Osteoblast (primary cell): ENCODE measurements around the gene LMCD1. TPM values are rescaled to one million over a fixed set of nuclear protein-coding genes. Genes with fewer than 3 reads are reported as not detected.

Experiments used
- DNase-seq: peaks from one replicate; pipeline ENCODE4 v3.0.0; 2011; ENCODE audit warnings: low spot score, mixed read lengths; ENCODE audit not compliant: insufficient read length; ENCODE audit errors: missing footprints
- H2AFZ ChIP-seq: 2 replicates; pipeline ENCODE4 v1.6.0; 2011; ENCODE audit warnings: mild to moderate bottlenecking, low read length
- H3K27ac ChIP-seq: 2 replicates; pipeline ENCODE4 v1.5.1; 2011; ENCODE audit warnings: mild to moderate bottlenecking, low read depth, low read length, moderate library complexity
- H3K27me3 ChIP-seq: 2 replicates; pipeline ENCODE4 v1.6.0; 2012; ENCODE audit warnings: mild to moderate bottlenecking, control low read depth, inconsistent platforms, low read length, moderate library complexity; ENCODE audit not compliant: insufficient read depth
- H3K36me3 ChIP-seq: 2 replicates; pipeline ENCODE4 v1.5.1; 2011; ENCODE audit warnings: mild to moderate bottlenecking, low read length, control low read depth, moderate library complexity; ENCODE audit not compliant: insufficient read depth
- H3K4me1 ChIP-seq: 2 replicates; pipeline ENCODE4 v1.5.1; 2011; ENCODE audit warnings: mild to moderate bottlenecking, low read length, control low read depth, moderate library complexity; ENCODE audit not compliant: insufficient read depth
- H3K4me2 ChIP-seq: 2 replicates; pipeline ENCODE4 v1.6.0; 2011; ENCODE audit warnings: mild to moderate bottlenecking, low read length; ENCODE audit not compliant: insufficient read depth
- H3K4me3 ChIP-seq: fragments of 200-600 bp; sonication (generic); 3 replicates; pipeline ENCODE4 v1.5.1; 2012; ENCODE audit warnings: mild to moderate bottlenecking, low read length, inconsistent platforms; ENCODE audit not compliant: insufficient read depth
- H3K79me2 ChIP-seq: 2 replicates; pipeline ENCODE4 v1.6.0; 2012; ENCODE audit warnings: mild to moderate bottlenecking, low read length, control low read depth, inconsistent platforms; ENCODE audit not compliant: insufficient read depth
- H3K9me3 ChIP-seq: 2 replicates; pipeline ENCODE4 v1.5.1; 2011; ENCODE audit warnings: low read depth, low read length, control low read depth
- H4K20me1 ChIP-seq: 2 replicates; pipeline ENCODE4 v1.6.0; 2012; ENCODE audit warnings: mild to moderate bottlenecking, low read length, control low read depth; ENCODE audit not compliant: insufficient read depth
- CTCF ChIP-seq: IDR thresholded peaks from 2 replicates; pipeline ENCODE4 v1.5.1; 2011; ENCODE audit warnings: mild to moderate bottlenecking, low read depth, low read length, moderate library complexity; ENCODE audit errors: extremely low read depth
- total RNA-seq: library from RNA; depleted of rRNA; stranded (reverse); fragments of >200 nt; gene quantifications from 2 replicates; pipeline ENCODE4 v1.2.3, GENCODE V29; 2012

Gene LMCD1
- total RNA-seq, 1 donor, result 294 TPM

DNA sequence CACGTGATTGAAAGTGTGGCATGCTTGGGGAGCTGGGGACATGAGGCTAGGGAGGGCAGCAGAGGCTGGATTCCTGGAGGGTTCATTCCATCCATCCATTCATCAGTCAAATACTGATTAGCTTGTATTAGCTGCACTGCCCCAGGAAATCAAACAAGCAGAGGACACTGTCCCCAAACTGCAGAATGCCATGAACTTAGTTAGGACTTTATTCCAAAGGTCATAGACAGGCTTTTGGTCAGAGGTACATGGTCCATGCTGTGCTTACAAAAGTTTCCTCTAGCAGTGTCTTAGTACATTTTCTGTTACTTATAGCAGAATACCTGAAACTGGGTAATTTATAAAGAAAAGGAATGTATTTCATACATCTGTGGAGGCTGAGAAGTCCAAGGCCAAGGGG is 47.7 kb downstream of the LMCD1 start:
- peaks cover 87% of the 10 kb centered on the region for H3K36me3 ChIP-seq
- no peak for TF ChIP-seq CTCF
- DNase-seq, result no peak
- H3K27me3 ChIP-seq, result no peaks in the 10 kb centered on the region
- H3K4me3 ChIP-seq, result no peak overlapping the region
- no peak overlapping the region for H3K27ac ChIP-seq
- H3K9me3 ChIP-seq, result no peaks in the 10 kb centered on the region
- H4K20me1 ChIP-seq, result no peaks in the 10 kb centered on the region
- H3K4me1 ChIP-seq, result peaks cover 7% of the 10 kb centered on the region
- H2AFZ ChIP-seq, result no peak overlapping the region
- H3K4me2 ChIP-seq, result no peak overlapping the region
- H3K79me2 ChIP-seq, result no peaks in the 10 kb centered on the region

- TF ChIP-seq CTCF, result no peak
- no peak for DNase-seq
- no peak overlapping the region for H3K27ac ChIP-seq
These were observed 49.0 kb downstream of the LMCD1 start for GRCh38 chr3:8550611-8551010.

DNA sequence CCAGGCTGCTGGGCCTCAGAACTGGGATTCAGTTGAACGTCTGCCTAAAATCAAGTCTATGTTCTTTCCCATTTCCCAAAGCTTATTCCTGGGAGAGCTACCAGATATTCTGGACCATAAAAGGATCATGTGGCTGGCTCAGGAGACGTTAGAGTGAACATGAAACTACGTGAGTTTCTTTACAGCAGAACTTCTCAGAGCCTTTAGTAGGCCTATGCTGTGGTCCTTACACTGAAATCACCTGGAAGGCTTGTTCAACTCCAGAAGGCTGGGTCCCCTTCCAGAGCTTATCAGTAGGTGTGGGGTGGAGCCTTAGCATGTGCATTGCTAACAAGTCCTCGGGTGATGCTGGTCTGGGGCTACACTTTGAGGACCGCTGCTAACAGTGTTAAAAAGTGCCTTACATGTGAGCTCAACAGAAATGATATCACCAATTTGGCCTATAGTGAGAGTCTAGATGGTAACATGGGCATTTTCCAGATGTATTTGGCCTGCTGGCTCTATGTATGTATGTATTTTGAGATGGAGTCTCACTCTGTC is 50.7 kb downstream of the LMCD1 start:
- TF ChIP-seq CTCF, result no peak
- Histone ChIP-seq H3K27ac (no peak overlapping the region), H3K4me2 (no peak overlapping the region), H3K4me3 (no peak overlapping the region), H3K27me3 (no peaks in the 10 kb centered on the region), H4K20me1 (no peaks in the 10 kb centered on the region), H3K36me3 (peaks cover 71% of the 10 kb centered on the region), H3K9me3 (no peaks in the 10 kb centered on the region), H3K4me1 (peaks cover 22% of the 10 kb centered on the region), H3K79me2 (no peaks in the 10 kb centered on the region), H2AFZ (no peak overlapping the region)
- DNase-seq, result no peak

More at GRCh38 chr3:8550611-8551010, 49.0 kb downstream of the LMCD1 start:
- no peaks in the 10 kb centered on the region for H4K20me1 ChIP-seq
- H3K79me2 ChIP-seq, result no peaks in the 10 kb centered on the region
- H3K4me3 ChIP-seq, result no peak overlapping the region
- H3K4me2 ChIP-seq, result no peak overlapping the region
- no peaks in the 10 kb centered on the region for H3K27me3 ChIP-seq
- H3K4me1 ChIP-seq, result peaks cover 20% of the 10 kb centered on the region
- H3K9me3 ChIP-seq, result no peaks in the 10 kb centered on the region
- no peak overlapping the region for H2AFZ ChIP-seq
- H3K36me3 ChIP-seq, result peaks cover 75% of the 10 kb centered on the region

DNA sequence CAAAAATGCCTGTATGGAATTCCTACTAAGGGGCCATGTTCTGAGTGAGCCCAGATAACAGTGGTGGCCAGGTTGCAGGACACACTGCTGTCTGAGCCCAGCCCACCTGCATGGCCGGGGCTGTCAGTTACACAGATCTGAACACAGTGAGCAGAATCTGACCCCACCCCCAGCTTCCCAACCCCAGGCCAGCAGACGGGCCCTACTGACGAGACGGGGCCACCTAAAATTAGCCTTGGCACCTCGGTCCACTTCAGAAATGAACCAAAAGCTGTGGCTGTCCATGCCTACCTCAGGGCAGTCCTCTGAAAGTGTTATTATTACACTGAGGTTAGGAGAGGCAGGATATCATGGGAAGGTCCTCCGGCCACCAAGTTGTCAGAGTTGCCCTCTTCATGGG is 51.8 kb downstream of the LMCD1 start:
- peaks cover 24% of the 10 kb centered on the region for H3K4me1 ChIP-seq
- peaks cover 74% of the 10 kb centered on the region for H3K36me3 ChIP-seq
- no peak for TF ChIP-seq CTCF

More for the DNA sequence above, 51.8 kb downstream of the LMCD1 start:
- Histone ChIP-seq H3K27me3 (no peaks in the 10 kb centered on the region), H4K20me1 (no peaks in the 10 kb centered on the region), H3K79me2 (no peaks in the 10 kb centered on the region), H3K9me3 (no peaks in the 10 kb centered on the region), H3K4me3 (no peak overlapping the region), H3K4me2 (no peak overlapping the region), H3K27ac (no peak overlapping the region), H2AFZ (no peak overlapping the region)
- DNase-seq, result no peak
